Memory B cell (primary cell): ENCODE measurements around the gene ERICH4.
A peak's percentile ranks its signal among the peaks of the same experiment; 100 is the strongest.
"Not testable (repeated sequence)": the region's sequence is repeated elsewhere in the genome, so short reads cannot be mapped to it uniquely, and the experiment has no call there.

Experiments used
- ATAC-seq: fragments of 150-1000 bp; cut with Tn5 transposase; 2 replicates; pipeline ENCODE4 v1.10.0; 2021; ENCODE audit warnings: low read depth, mild to moderate bottlenecking, moderate library complexity
- DNase-seq, 2 donors: peaks; one replicate each; pipeline ENCODE4 v3.0.0; 2022; ENCODE audit warnings: low spot score in 2 of 2
- H3K27ac Mint-ChIP-seq: one replicate; pipeline ENCODE4 v1.8.0; 2022; ENCODE audit warnings: mild to moderate bottlenecking, moderate library complexity, mixed read lengths
- H3K27me3 Mint-ChIP-seq: one replicate; pipeline ENCODE4 v1.8.0; 2022; ENCODE audit warnings: mixed read lengths
- H3K36me3 Mint-ChIP-seq: one replicate; pipeline ENCODE4 v1.8.0; 2022; ENCODE audit warnings: mild to moderate bottlenecking, mixed read lengths
- H3K4me1 Mint-ChIP-seq: one replicate; pipeline ENCODE4 v1.8.0; 2022; ENCODE audit warnings: mixed read lengths
- H3K4me3 Mint-ChIP-seq: one replicate; pipeline ENCODE4 v1.8.0; 2022; ENCODE audit warnings: mild to moderate bottlenecking, moderate library complexity, mixed read lengths
- H3K9me3 Mint-ChIP-seq: one replicate; pipeline ENCODE4 v1.8.0; 2022; ENCODE audit warnings: mixed read lengths

Gene ERICH4

GRCh38 chr19:41422955-41423354, 20.0 kb upstream of the ERICH4 start:
- ATAC-seq: no peak

GRCh38 chr19:41424335-41425173, 18.4 kb upstream of the ERICH4 start:
- ATAC-seq: no peak
- Mint-ChIP-seq H3K27me3 (no peaks in the 10 kb centered on the region), H3K36me3 (peaks cover 30% of the 10 kb centered on the region), H3K4me1 (peaks cover 15% of the 10 kb centered on the region), H3K4me3 (no peak overlapping the region), H3K9me3 (no peaks in the 10 kb centered on the region), H3K27ac (no peak overlapping the region)
- DNase-seq: no peak

More at GRCh38 chr19:41422955-41423354, 20.0 kb upstream of the ERICH4 start:
- Mint-ChIP-seq H3K27me3 (no peaks in the 10 kb centered on the region), H3K4me3 (no peak overlapping the region), H3K4me1 (peaks cover 14% of the 10 kb centered on the region), H3K27ac (no peak overlapping the region), H3K9me3 (no peaks in the 10 kb centered on the region), H3K36me3 (peaks cover 32% of the 10 kb centered on the region)
- DNase-seq: no peak

GRCh38 chr19:41425174-41426115, 17.5 kb upstream of the ERICH4 start:
- no peak for ATAC-seq
- Mint-ChIP-seq H3K27ac (no peak overlapping the region), H3K9me3 (no peaks in the 10 kb centered on the region)

GRCh38 chr19:41426116-41426841, 16.7 kb upstream of the ERICH4 start:
- H3K27ac Mint-ChIP-seq: no peak overlapping the region

More at GRCh38 chr19:41425174-41426115, 17.5 kb upstream of the ERICH4 start:
- peaks cover 23% of the 10 kb centered on the region for H3K36me3 Mint-ChIP-seq
- H3K4me1 Mint-ChIP-seq: peaks cover 15% of the 10 kb centered on the region
- no peak for DNase-seq
- no peaks in the 10 kb centered on the region for H3K27me3 Mint-ChIP-seq
- H3K4me3 Mint-ChIP-seq: no peak overlapping the region

GRCh38 chr19:41426952-41427646, 15.9 kb upstream of the ERICH4 start, which contains the start of gene B3GNT8:
B3GNT8 (minus strand) TSS chr19:41427374; CDS start chr19:41426778, 596 bp downstream.
- Mint-ChIP-seq H3K27ac (peak within 1 kb of the TSS; percentile 14), H3K36me3 (peaks cover 14% of the 10 kb centered on the region), H3K4me1 (peaks cover 10% of the 10 kb centered on the region), H3K4me3 (peak within 1 kb of the TSS; percentile 15), H3K27me3 (no peaks in the 10 kb centered on the region), H3K9me3 (no peaks in the 10 kb centered on the region)
- DNase-seq (no peak), ATAC-seq (no peak)

More at GRCh38 chr19:41426116-41426841, 16.7 kb upstream of the ERICH4 start:
- DNase-seq: no peak
- no peak for ATAC-seq
- H3K4me3 Mint-ChIP-seq: no peak overlapping the region
- peaks cover 12% of the 10 kb centered on the region for H3K4me1 Mint-ChIP-seq
- no peaks in the 10 kb centered on the region for H3K9me3 Mint-ChIP-seq
- no peaks in the 10 kb centered on the region for H3K27me3 Mint-ChIP-seq
- peaks cover 20% of the 10 kb centered on the region for H3K36me3 Mint-ChIP-seq

GRCh38 chr19:41427647-41428480, 15.1 kb upstream of the ERICH4 start:
- Mint-ChIP-seq H3K27me3 (no peaks in the 10 kb centered on the region), H3K4me1 (peaks cover 10% of the 10 kb centered on the region), H3K9me3 (no peaks in the 10 kb centered on the region), H3K36me3 (peaks cover 13% of the 10 kb centered on the region), H3K27ac (peak overlapping the region; percentile 62), H3K4me3 (peak overlapping the region; percentile 15)
- ATAC-seq (no peak), DNase-seq (no peak)

GRCh38 chr19:41428481-41428859, 14.5 kb upstream of the ERICH4 start:
- ATAC-seq (no peak), DNase-seq (no peak)
- no peaks in the 10 kb centered on the region for H3K9me3 Mint-ChIP-seq
- peaks cover 13% of the 10 kb centered on the region for H3K36me3 Mint-ChIP-seq
- no peaks in the 10 kb centered on the region for H3K27me3 Mint-ChIP-seq
- no peak overlapping the region for H3K4me3 Mint-ChIP-seq
- peaks cover 10% of the 10 kb centered on the region for H3K4me1 Mint-ChIP-seq
- H3K27ac Mint-ChIP-seq: peak overlapping the region; percentile 62

- Mint-ChIP-seq H3K4me3 (no peak overlapping the region), H3K27ac (no peak overlapping the region), H3K36me3 (peaks cover 13% of the 10 kb centered on the region), H3K27me3 (no peaks in the 10 kb centered on the region), H3K4me1 (peaks cover 10% of the 10 kb centered on the region), H3K9me3 (no peaks in the 10 kb centered on the region)
- ATAC-seq (no peak), DNase-seq (no peak)
These were observed 12.0 kb upstream of the ERICH4 start for GRCh38 chr19:41430922-41431321.

- no peak for ATAC-seq
- no peaks in the 10 kb centered on the region for H3K27me3 Mint-ChIP-seq
- H3K9me3 Mint-ChIP-seq: no peaks in the 10 kb centered on the region
- H3K36me3 Mint-ChIP-seq: peaks cover 15% of the 10 kb centered on the region
- H3K4me1 Mint-ChIP-seq: peaks cover 13% of the 10 kb centered on the region
- no peak overlapping the region for H3K4me3 Mint-ChIP-seq
- DNase-seq: no peak
- H3K27ac Mint-ChIP-seq: peak overlapping the region; percentile 3
These were observed 11.2 kb upstream of the ERICH4 start for GRCh38 chr19:41431426-41432386.

- no peaks in the 10 kb centered on the region for H3K9me3 Mint-ChIP-seq
- H3K4me1 Mint-ChIP-seq: peaks cover 6% of the 10 kb centered on the region
- no peak overlapping the region for H3K4me3 Mint-ChIP-seq
- peaks cover 18% of the 10 kb centered on the region for H3K36me3 Mint-ChIP-seq
- DNase-seq: no peak
- no peak overlapping the region for H3K27ac Mint-ChIP-seq
- H3K27me3 Mint-ChIP-seq: no peaks in the 10 kb centered on the region
- ATAC-seq: no peak
These were observed 9.8 kb upstream of the ERICH4 start for GRCh38 chr19:41433171-41433570.

- Mint-ChIP-seq H3K4me3 (no peak overlapping the region), H3K27ac (peak overlapping the region; percentile 56), H3K27me3 (no peaks in the 10 kb centered on the region), H3K36me3 (peaks cover 15% of the 10 kb centered on the region), H3K4me1 (peaks cover 11% of the 10 kb centered on the region), H3K9me3 (no peaks in the 10 kb centered on the region)
- ATAC-seq (no peak), DNase-seq (no peak)
These were observed 8.5 kb upstream of the ERICH4 start for GRCh38 chr19:41434450-41434849.

- H3K9me3 Mint-ChIP-seq, H3K4me3 Mint-ChIP-seq, ATAC-seq, H3K27ac Mint-ChIP-seq, H3K27me3 Mint-ChIP-seq, DNase-seq: not testable (repeated sequence)
- H3K4me1 Mint-ChIP-seq: peaks cover 14% of the 10 kb centered on the region
- H3K36me3 Mint-ChIP-seq: peaks cover 15% of the 10 kb centered on the region
These were observed 7.6 kb upstream of the ERICH4 start for GRCh38 chr19:41435376-41435775.
